Endodermal cell (in vitro differentiated cells): Measurements from ENCODE around the gene PLCB1. TPM values are rescaled to one million over a fixed set of nuclear protein-coding genes. Genes with fewer than 3 reads are reported as not detected.

Source experiments
- DNase-seq: peaks from one replicate; pipeline ENCODE4 v3.0.0-alpha.2; 2017
- H3K27ac ChIP-seq: 2 replicates; pipeline ENCODE4 v1.5.1; 2013; ENCODE audit warnings: mild to moderate bottlenecking, low read depth, low read length, moderate library complexity
- H3K27me3 ChIP-seq: 2 replicates; pipeline ENCODE4 v1.6.1; 2013; ENCODE audit warnings: mild to moderate bottlenecking, low read length, moderate library complexity; ENCODE audit not compliant: insufficient read depth, control insufficient read depth, poor library complexity, severe bottlenecking
- H3K36me3 ChIP-seq: 2 replicates; pipeline ENCODE4 v1.7.0; 2013; ENCODE audit warnings: mild to moderate bottlenecking, low read length, moderate library complexity; ENCODE audit not compliant: control insufficient read depth, insufficient read depth
- H3K4me1 ChIP-seq: one replicate; pipeline ENCODE4 v1.7.0; 2013; ENCODE audit warnings: low read length; ENCODE audit not compliant: control insufficient read depth, insufficient read depth
- H3K4me3 ChIP-seq: 2 replicates; pipeline ENCODE4 v1.5.1; 2013; ENCODE audit warnings: mild to moderate bottlenecking, low read length, moderate library complexity
- H3K9ac ChIP-seq: 2 replicates; pipeline ENCODE4 v1.6.1; 2013; ENCODE audit warnings: mild to moderate bottlenecking, low read length, moderate library complexity; ENCODE audit not compliant: poor library complexity, severe bottlenecking; ENCODE audit errors: extremely low read depth
- H3K9me3 ChIP-seq: 2 replicates; pipeline ENCODE4 v1.6.1; 2013; ENCODE audit warnings: mild to moderate bottlenecking, low read length, moderate library complexity; ENCODE audit not compliant: control insufficient read depth
- H3K27ac Mint-ChIP-seq: 2 replicates; pipeline ENCODE4 v1.8.0; 2020; ENCODE audit warnings: mixed read lengths
- H3K27me3 Mint-ChIP-seq: 2 replicates; pipeline ENCODE4 v1.8.0; 2021; ENCODE audit warnings: mild to moderate bottlenecking, mixed read lengths; ENCODE audit not compliant: insufficient read depth
- H3K36me3 Mint-ChIP-seq: 2 replicates; pipeline ENCODE4 v1.8.0; 2020; ENCODE audit warnings: low read depth, mixed read lengths
- H3K4me1 Mint-ChIP-seq: 2 replicates; pipeline ENCODE4 v1.8.0; 2020; ENCODE audit warnings: mixed read lengths
- H3K4me3 Mint-ChIP-seq: 2 replicates; pipeline ENCODE4 v1.8.0; 2020; ENCODE audit warnings: mild to moderate bottlenecking, moderate library complexity, mixed read lengths
- H3K9me3 Mint-ChIP-seq: 2 replicates; pipeline ENCODE4 v1.8.0; 2020; ENCODE audit warnings: mild to moderate bottlenecking, mixed read lengths
- WGBS, 2 experiments: methylation state at CpG; one replicate each; pipeline versions ENCODE4 v1.1.5 to v1.1.7; 2013; ENCODE audit warnings: missing lambda C conversion rate in 2 of 2, mixed read lengths in 1 of 2; ENCODE audit not compliant: insufficient coverage in 1 of 2, insufficient read length in 1 of 2; 5-methylcytosine and 5-hydroxymethylcytosine counted together
- total RNA-seq, 2 donors: library from RNA; stranded (reverse); fragmentation: NEBNext Ultra II Directional in 1 of 2; extraction: Animal tissue kit (Norgen Biotek cat#: 25700) in 1 of 2; gene quantifications; 2 replicates in 1 of 2; 3 replicates in 1 of 2; pipeline ENCODE4 v1.2.1, GENCODE V29; 2021
- TF ChIP-seq, protein P1 (sequence below): fragments of 200-600 bp; sonication (generic); conservative IDR thresholded peaks from 2 replicates; pipeline ENCODE4 v1.5.0; 2021; ENCODE audit warnings: antibody characterized with exemption, mild to moderate bottlenecking

Gene PLCB1
- total RNA-seq, 2 donors from 2014 or later, result 15.3 to 16.5 TPM

DNA sequence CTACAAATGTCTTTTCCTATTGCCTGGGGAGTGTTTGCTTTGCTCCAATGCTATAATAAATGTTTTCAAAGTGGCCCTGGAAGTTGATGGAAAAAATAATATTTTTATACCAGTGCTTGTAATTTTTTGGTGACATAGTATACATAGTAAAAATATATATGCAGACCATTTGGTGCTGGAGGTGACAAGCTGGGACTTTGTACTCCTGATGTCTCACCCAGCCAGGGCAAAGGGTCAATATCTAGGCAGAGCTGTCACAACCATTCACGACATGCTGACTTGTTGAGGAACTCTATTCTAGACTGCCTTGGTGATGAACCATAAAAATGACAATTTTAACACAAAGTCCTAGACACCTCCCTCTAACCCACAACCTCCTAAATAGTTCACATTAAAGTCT, 203.0 kb downstream of the PLCB1 start:
- Histone ChIP-seq H3K36me3 (no peaks in the 10 kb centered on the region), H3K27me3 (no peaks in the 10 kb centered on the region), H3K27ac (no peak overlapping the region), H3K9me3 (no peaks in the 10 kb centered on the region), H3K4me1 (no peaks in the 10 kb centered on the region), H3K9ac (no peak overlapping the region), H3K4me3 (no peak overlapping the region)
- H3K4me3 Mint-ChIP-seq, result no peak overlapping the region
- TF ChIP-seq, protein P1, sequence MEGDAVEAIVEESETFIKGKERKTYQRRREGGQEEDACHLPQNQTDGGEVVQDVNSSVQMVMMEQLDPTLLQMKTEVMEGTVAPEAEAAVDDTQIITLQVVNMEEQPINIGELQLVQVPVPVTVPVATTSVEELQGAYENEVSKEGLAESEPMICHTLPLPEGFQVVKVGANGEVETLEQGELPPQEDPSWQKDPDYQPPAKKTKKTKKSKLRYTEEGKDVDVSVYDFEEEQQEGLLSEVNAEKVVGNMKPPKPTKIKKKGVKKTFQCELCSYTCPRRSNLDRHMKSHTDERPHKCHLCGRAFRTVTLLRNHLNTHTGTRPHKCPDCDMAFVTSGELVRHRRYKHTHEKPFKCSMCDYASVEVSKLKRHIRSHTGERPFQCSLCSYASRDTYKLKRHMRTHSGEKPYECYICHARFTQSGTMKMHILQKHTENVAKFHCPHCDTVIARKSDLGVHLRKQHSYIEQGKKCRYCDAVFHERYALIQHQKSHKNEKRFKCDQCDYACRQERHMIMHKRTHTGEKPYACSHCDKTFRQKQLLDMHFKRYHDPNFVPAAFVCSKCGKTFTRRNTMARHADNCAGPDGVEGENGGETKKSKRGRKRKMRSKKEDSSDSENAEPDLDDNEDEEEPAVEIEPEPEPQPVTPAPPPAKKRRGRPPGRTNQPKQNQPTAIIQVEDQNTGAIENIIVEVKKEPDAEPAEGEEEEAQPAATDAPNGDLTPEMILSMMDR, result no peak
- no peaks in the 10 kb centered on the region for H3K27me3 Mint-ChIP-seq
- H3K9me3 Mint-ChIP-seq, result no peaks in the 10 kb centered on the region
- no peak for DNase-seq
- 86 to 100% methylated on average over 1 of the region's 1 CpG for WGBS, 2 experiments
- H3K27ac Mint-ChIP-seq, result no peak overlapping the region
- peaks cover 6% of the 10 kb centered on the region for H3K4me1 Mint-ChIP-seq
- no peaks in the 10 kb centered on the region for H3K36me3 Mint-ChIP-seq

- WGBS, 2 experiments, result 86 to 88% methylated on average over 7 of the region's 7 CpGs
- TF ChIP-seq, protein P1, result no peak
- Mint-ChIP-seq H3K9me3 (peaks cover under 1% of the 10 kb centered on the region), H3K27ac (no peak overlapping the region), H3K4me3 (no peak overlapping the region), H3K4me1 (peaks cover 6% of the 10 kb centered on the region), H3K27me3 (no peaks in the 10 kb centered on the region), H3K36me3 (peaks cover under 1% of the 10 kb centered on the region)
- no peaks in the 10 kb centered on the region for H3K9me3 ChIP-seq
- no peaks in the 10 kb centered on the region for H3K27me3 ChIP-seq
- no peak overlapping the region for H3K9ac ChIP-seq
- no peaks in the 10 kb centered on the region for H3K36me3 ChIP-seq
- H3K4me1 ChIP-seq, result no peaks in the 10 kb centered on the region
- H3K27ac ChIP-seq, result no peak overlapping the region
- no peak for DNase-seq
- no peak overlapping the region for H3K4me3 ChIP-seq
Measured at GRCh38 chr20:8335495-8336195, 203.6 kb downstream of the PLCB1 start.

GRCh38 chr20:8339349-8339748, 207.3 kb downstream of the PLCB1 start:
- Mint-ChIP-seq H3K36me3 (peaks cover 5% of the 10 kb centered on the region), H3K4me3 (no peak overlapping the region), H3K9me3 (peaks cover 6% of the 10 kb centered on the region), H3K27ac (no peak overlapping the region), H3K4me1 (peaks cover 23% of the 10 kb centered on the region), H3K27me3 (peaks cover 3% of the 10 kb centered on the region)
- no peaks in the 10 kb centered on the region for H3K36me3 ChIP-seq
- TF ChIP-seq, protein P1, result no peak
- H3K4me1 ChIP-seq, result peaks cover 2% of the 10 kb centered on the region
- H3K27me3 ChIP-seq, result no peaks in the 10 kb centered on the region
- H3K4me3 ChIP-seq, result no peak overlapping the region
- no peaks in the 10 kb centered on the region for H3K9me3 ChIP-seq
- H3K27ac ChIP-seq, result no peak overlapping the region
- no peak for DNase-seq
- WGBS, 2 experiments, result 90 to 91% methylated on average over 2 to 3 of the region's 3 CpGs
- H3K9ac ChIP-seq, result no peak overlapping the region
